GM12892 (cell line): ENCODE results near the gene CACNG5.

Experiments used
- POLR2A ChIP-seq: IDR thresholded peaks from 2 replicates; pipeline ENCODE4 v1.6.1; 2011; ENCODE audit warnings: low read depth, low read length, control low read depth
- POLR2AphosphoS5 ChIP-seq: IDR thresholded peaks from 2 replicates; pipeline ENCODE4 v1.6.1; 2011; ENCODE audit warnings: low read depth, low read length, control low read depth

GRCh38 chr17:66793814-66794213, 41.1 kb upstream of the CACNG5 start:
- TF ChIP-seq POLR2A: no peak
- TF ChIP-seq POLR2AphosphoS5: no peak
